Measurements from ENCODE around the gene FAU. TPM values are rescaled to one million over a fixed set of nuclear protein-coding genes. Genes with fewer than 3 reads are reported as not detected.

The FAU gene
- total and polyA plus RNA-seq, 9 of the 15 experiments (the other 6 are each of a cell fraction or from before 2014, with no cell fraction given) = 433 to 1,827 (median 942) TPM

DNA sequence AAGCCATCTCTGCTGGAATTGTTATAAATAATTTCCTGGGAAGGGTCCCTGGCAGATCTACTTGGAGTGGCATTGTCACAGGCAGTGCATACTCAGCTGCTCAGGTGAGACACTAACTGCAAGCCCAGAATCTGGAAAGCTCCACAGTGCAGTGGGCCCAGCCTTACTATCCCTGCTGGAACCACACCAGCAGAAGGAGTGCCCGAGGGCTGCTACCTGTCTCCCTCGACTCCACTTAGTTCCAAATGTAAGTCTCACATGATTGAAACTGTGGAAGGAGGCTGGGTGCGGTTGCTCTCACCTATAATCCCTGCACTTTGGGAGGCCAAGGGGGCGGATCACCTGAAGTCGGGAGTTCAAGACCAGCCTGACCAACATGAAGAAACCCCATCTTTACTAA is 26.7 kb upstream of the FAU start (continued):
- TF ChIP-seq PHB (CRISPR knock-in tag; IDR thresholded peaks at IDR 0.05) = no peak
- TF ChIP-seq ZNF217 (CRISPR knock-in tag; IDR thresholded peaks at IDR 0.05) = no peak
- TF ChIP-seq, protein P1, sequence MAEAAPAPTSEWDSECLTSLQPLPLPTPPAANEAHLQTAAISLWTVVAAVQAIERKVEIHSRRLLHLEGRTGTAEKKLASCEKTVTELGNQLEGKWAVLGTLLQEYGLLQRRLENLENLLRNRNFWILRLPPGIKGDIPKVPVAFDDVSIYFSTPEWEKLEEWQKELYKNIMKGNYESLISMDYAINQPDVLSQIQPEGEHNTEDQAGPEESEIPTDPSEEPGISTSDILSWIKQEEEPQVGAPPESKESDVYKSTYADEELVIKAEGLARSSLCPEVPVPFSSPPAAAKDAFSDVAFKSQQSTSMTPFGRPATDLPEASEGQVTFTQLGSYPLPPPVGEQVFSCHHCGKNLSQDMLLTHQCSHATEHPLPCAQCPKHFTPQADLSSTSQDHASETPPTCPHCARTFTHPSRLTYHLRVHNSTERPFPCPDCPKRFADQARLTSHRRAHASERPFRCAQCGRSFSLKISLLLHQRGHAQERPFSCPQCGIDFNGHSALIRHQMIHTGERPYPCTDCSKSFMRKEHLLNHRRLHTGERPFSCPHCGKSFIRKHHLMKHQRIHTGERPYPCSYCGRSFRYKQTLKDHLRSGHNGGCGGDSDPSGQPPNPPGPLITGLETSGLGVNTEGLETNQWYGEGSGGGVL (CRISPR knock-in tag; IDR thresholded peaks at IDR 0.05) = no peak
- no peak for TF ChIP-seq CBX1 (IDR thresholded peaks at IDR 0.05; ENCODE audit: low read depth)
- no peak for TF ChIP-seq PYGO2 (tag; IDR thresholded peaks at IDR 0.05)
- TF ChIP-seq SMARCA4 (IDR thresholded peaks at IDR 0.05) = no peak
- TF ChIP-seq MED1 (CRISPR knock-in tag; IDR thresholded peaks at IDR 0.05; ENCODE audit: borderline replicate concordance) = no peak
- TF ChIP-seq RNF2 (IDR thresholded peaks at IDR 0.05) = no peak
- TF ChIP-seq NFXL1 (CRISPR knock-in tag; IDR thresholded peaks at IDR 0.05) = no peak
- TF ChIP-seq RBM22 (IDR thresholded peaks at IDR 0.05; ENCODE audit: low read depth, low read length, poor library complexity, severe bottlenecking) = no peak
- TF ChIP-seq SP1 (CRISPR knock-in tag; IDR thresholded peaks at IDR 0.05) = no peak
